GM12878 (cell line): ENCODE results near the gene CLEC2A. TPM values are rescaled to one million over a fixed set of nuclear protein-coding genes. Genes with fewer than 3 reads are reported as not detected.

Experiments used
- ATAC-seq: fragments of 200-7000 bp; cut with Tn5 transposase; 3 replicates; pipeline ENCODE4 v1.9.1; 2020; ENCODE audit warnings: mild to moderate bottlenecking, moderate library complexity
- BruUV-seq: library from RNA; stranded (reverse); fragments of 400-500 nt; replicated peaks from 2 replicates; lab custom pipeline; 2021; lab: Mats Ljungman, UMichigan
- CTCF ChIA-PET: fragments of 300-600 bp; sonication (Branson Sonifier 250); formaldehyde crosslinking; extraction: SDS; loops from one replicate; lab custom pipeline; 2021; ENCODE audit warnings: inconsistent platforms; lab: Yijun Ruan, JAX
- POLR2A ChIA-PET: fragments of 350-600 bp; formaldehyde crosslinking; extraction: SDS; loops from one replicate; lab custom pipeline; 2021; ENCODE audit warnings: inconsistent platforms; lab: Charles Lee
- RAD21 ChIA-PET: fragments of 300-600 bp; sonication (Branson Sonifier 250); formaldehyde crosslinking; loops from one replicate; lab custom pipeline; 2023; ENCODE audit warnings: antibody characterized with exemption; ENCODE audit not compliant: unreplicated experiment; lab: Charles Lee
- SMC1A ChIA-PET: fragments of 300-600 bp; sonication (Branson Sonifier 250); formaldehyde crosslinking; loops from one replicate; lab custom pipeline; 2023; ENCODE audit not compliant: unreplicated experiment, uncharacterized antibody; lab: Charles Lee
- DNase-seq: peaks from one replicate; pipeline ENCODE4 v3.0.0-alpha.2; 2011; ENCODE audit warnings: low read depth, low spot score
- FAIRE-seq: peaks from 3 replicates; lab custom pipeline; 2011; peaks lifted over from hg19 to GRCh38; lab: Jason Lieb, UNC
- H2AFZ ChIP-seq: 2 replicates; pipeline ENCODE4 v1.6.0; 2011; ENCODE audit warnings: low read depth, low read length, control low read depth; ENCODE audit not compliant: control insufficient read depth
- H3K27ac ChIP-seq: 2 replicates; pipeline ENCODE4 v1.5.1; 2011; ENCODE audit warnings: control low read depth; ENCODE audit not compliant: control insufficient read depth, insufficient read depth
- H3K27me3 ChIP-seq, 2 experiments: replicated peaks in 1 of 2; 2 replicates each; pipeline versions ENCODE4 v1.6.0 to v1.6.1; 2011; ENCODE audit warnings: low read length in 1 of 2; ENCODE audit not compliant: control insufficient read depth in 2 of 2, insufficient read depth in 2 of 2
- H3K36me3 ChIP-seq, 2 experiments: 2 replicates each; pipeline ENCODE4 v1.5.1; 2011; ENCODE audit warnings: low read length in 1 of 2; ENCODE audit not compliant: control insufficient read depth in 2 of 2, insufficient read depth in 2 of 2
- H3K4me1 ChIP-seq: 2 replicates; pipeline ENCODE4 v1.6.1; 2011; ENCODE audit warnings: mild to moderate bottlenecking, low read length, moderate library complexity, mixed read lengths; ENCODE audit not compliant: control insufficient read depth, insufficient read depth
- H3K4me2 ChIP-seq: 2 replicates; pipeline ENCODE4 v1.6.0; 2011; ENCODE audit warnings: control low read depth; ENCODE audit not compliant: control insufficient read depth, insufficient read depth
- H3K4me3 ChIP-seq: fragments of 200-600 bp; sonication (generic); 2 replicates; pipeline ENCODE4 v1.5.1; 2016
- H3K79me2 ChIP-seq: 2 replicates; pipeline ENCODE4 v1.6.0; 2011; ENCODE audit warnings: low read length; ENCODE audit not compliant: control insufficient read depth, insufficient read depth
- H3K9ac ChIP-seq: 2 replicates; pipeline ENCODE4 v1.8.0; 2011; ENCODE audit warnings: low read length, control low read depth, mixed read lengths; ENCODE audit not compliant: control insufficient read depth, insufficient read depth
- H3K9me3 ChIP-seq: replicated peaks from 3 replicates; pipeline ENCODE4 v1.5.1; 2011; ENCODE audit warnings: mild to moderate bottlenecking, low read length; ENCODE audit not compliant: control insufficient read depth, insufficient read depth
- H4K20me1 ChIP-seq: 2 replicates; pipeline ENCODE4 v1.6.0; 2011; ENCODE audit not compliant: control insufficient read depth, insufficient read depth
- ATF3 ChIP-seq: IDR thresholded peaks from 2 replicates; pipeline ENCODE4 v1.6.1; 2011; ENCODE audit warnings: low read depth, mild to moderate bottlenecking, low read length, moderate library complexity, borderline replicate concordance; ENCODE audit errors: extremely low read depth
- BCL11A ChIP-seq: IDR thresholded peaks from 2 replicates; pipeline ENCODE4 v1.6.1; 2011; ENCODE audit warnings: low read depth, low read length
- BMI1 ChIP-seq: fragments of 450-650 bp; IDR thresholded peaks from 2 replicates; pipeline ENCODE4 v1.6.1; 2016; ENCODE audit warnings: mild to moderate bottlenecking, moderate library complexity, borderline replicate concordance
- CREM ChIP-seq: IDR thresholded peaks from 2 replicates; pipeline ENCODE4 v1.6.1; 2014; ENCODE audit warnings: antibody characterized with exemption, low read depth
- MEF2B ChIP-seq: fragments of 450-650 bp; IDR thresholded peaks from 2 replicates; pipeline ENCODE4 v1.6.1; 2018; ENCODE audit warnings: mild to moderate bottlenecking, moderate library complexity; ENCODE audit not compliant: partially characterized antibody, poor library complexity, severe bottlenecking
- PAX5 ChIP-seq: IDR thresholded peaks from 2 replicates; pipeline ENCODE4 v1.6.1; 2011; ENCODE audit warnings: low read depth, low read length, borderline replicate concordance
- POU2F2 ChIP-seq: IDR thresholded peaks from 3 replicates; pipeline ENCODE4 v1.6.1; 2011; ENCODE audit warnings: low read depth, mild to moderate bottlenecking, low read length, borderline replicate concordance
- RELB ChIP-seq: fragments of 450-650 bp; IDR thresholded peaks from 2 replicates; pipeline ENCODE4 v1.6.1; 2017; ENCODE audit warnings: low read depth, mild to moderate bottlenecking, moderate library complexity
- RFX5 ChIP-seq: IDR thresholded peaks from 2 replicates; pipeline ENCODE4 v1.6.1; 2011; ENCODE audit warnings: low read depth, low read length, improper control_type of control experiment
- SMC3 ChIP-seq: IDR thresholded peaks from 2 replicates; pipeline ENCODE4 v1.6.1; 2011; ENCODE audit warnings: low read length, improper control_type of control experiment, borderline replicate concordance
- SREBF1 ChIP-seq: IDR thresholded peaks from 2 replicates; pipeline ENCODE4 v1.6.1; 2012; ENCODE audit warnings: mild to moderate bottlenecking, low read length
- STAT3 ChIP-seq: IDR thresholded peaks from 2 replicates; pipeline ENCODE4 v1.6.1; 2011; ENCODE audit warnings: low read depth, low read length, improper control_type of control experiment
- ZNF384 ChIP-seq: IDR thresholded peaks from 2 replicates; pipeline ENCODE4 v1.6.1; 2012; ENCODE audit warnings: low read depth, mild to moderate bottlenecking, low read length, improper control_type of control experiment, borderline replicate concordance
- whole genome bisulfite sequencing: methylation state at CpG from one replicate; pipeline ENCODE4 v1.1.6; 2016; ENCODE audit warnings: low lambda C conversion rate; ENCODE audit not compliant: insufficient replicate concordance, insufficient coverage; ENCODE audit errors: missing lambda C conversion rate; 5-methylcytosine and 5-hydroxymethylcytosine counted together
- in situ Hi-C: fragments of 300-500 bp; cut with MboI; formaldehyde crosslinking; loops from 9 replicates; pipeline ENCODE4 v1.14.3; 2018; ENCODE audit warnings: mixed read lengths
- intact Hi-C: fragments of 100-400 bp; cut with micrococcal nuclease; formaldehyde crosslinking; loops from one replicate; pipeline ENCODE4 v1.14.2; 2022; ENCODE audit not compliant: unreplicated experiment
- polyA plus RNA-seq, 11 experiments: library from polyadenylated mRNA; depleted of rRNA in 4 of 11; unstranded in 6 of 11; stranded (reverse) in 5 of 11; fragments of >200 nt; fragmentation: Nextera tagmentation in 4 of 11; fragmentation: Illumina TruSeq in 1 of 11; extraction: Ambion mirVana in 4 of 11; extraction: Trizol in 1 of 11; gene quantifications; 1 replicate in 1 of 11; 2 replicates in 10 of 11; pipeline versions ENCODE4 v1.2.1 to v1.2.3, GENCODE V29; 2011 to 2016; ENCODE audit warnings: inconsistent platforms in 2 of 11, missing spikeins in 2 of 11, low read depth in 1 of 11
- total RNA-seq, 4 experiments: library from RNA; depleted of rRNA in 3 of 4; stranded (reverse); fragments of >200 nt in 3 of 4; fragmentation: Illumina TruSeq in 1 of 4; extraction: Trizol in 1 of 4; gene quantifications; 2 replicates each; pipeline versions ENCODE4 v1.2.1 to v1.2.3, GENCODE V29; 2013 to 2021
- TF ChIP-seq, protein P1 (sequence below): IDR thresholded peaks from 2 replicates; pipeline ENCODE4 v1.6.1; 2012; ENCODE audit warnings: low read depth, low read length, improper control_type of control experiment

CLEC2A gene
- total and polyA plus RNA-seq, 10 of the 15 experiments (the other 5 are each of a cell fraction or from before 2014, with no cell fraction given) = not detected

DNA sequence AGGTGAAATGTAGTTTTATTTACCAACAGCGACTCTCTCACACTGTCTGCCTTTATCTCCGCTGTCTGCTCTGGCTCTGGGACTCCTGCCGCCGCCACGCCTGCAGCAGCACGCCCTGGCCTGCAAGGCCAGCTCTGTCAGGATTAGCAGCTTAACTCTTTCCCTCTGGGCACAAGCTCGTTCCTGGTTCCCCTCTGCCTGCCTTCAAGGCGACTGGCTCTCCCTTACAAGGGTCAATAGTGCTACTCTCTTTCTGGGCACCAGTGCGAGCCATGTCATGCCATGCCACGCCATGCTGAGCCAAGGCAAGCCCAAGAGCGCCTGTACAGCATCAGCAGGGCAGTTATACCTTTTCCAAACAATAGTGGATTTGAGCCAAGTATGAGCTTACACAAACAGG, 59.4 kb downstream of the CLEC2A start:
- H3K27me3 ChIP-seq = no peaks in the 10 kb centered on the region
- TF ChIP-seq SREBF1 (no peak), POU2F2 (no peak), RELB (no peak), ATF3 (no peak), PAX5 (no peak), CREM (no peak), STAT3 (no peak), RFX5 (no peak), SMC3 (no peak), ZNF384 (no peak), MEF2B (no peak), BCL11A (no peak), BMI1 (no peak)
- TF ChIP-seq, protein P1, sequence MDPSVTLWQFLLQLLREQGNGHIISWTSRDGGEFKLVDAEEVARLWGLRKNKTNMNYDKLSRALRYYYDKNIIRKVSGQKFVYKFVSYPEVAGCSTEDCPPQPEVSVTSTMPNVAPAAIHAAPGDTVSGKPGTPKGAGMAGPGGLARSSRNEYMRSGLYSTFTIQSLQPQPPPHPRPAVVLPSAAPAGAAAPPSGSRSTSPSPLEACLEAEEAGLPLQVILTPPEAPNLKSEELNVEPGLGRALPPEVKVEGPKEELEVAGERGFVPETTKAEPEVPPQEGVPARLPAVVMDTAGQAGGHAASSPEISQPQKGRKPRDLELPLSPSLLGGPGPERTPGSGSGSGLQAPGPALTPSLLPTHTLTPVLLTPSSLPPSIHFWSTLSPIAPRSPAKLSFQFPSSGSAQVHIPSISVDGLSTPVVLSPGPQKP = no peak
- TF ChIP-seq, all 136 proteins: peak for 0
- ChIA-PET SMC1A (interaction anchor here (2.1 kb wide), 1 partner anchor 13 kb away, joined by 5 read pairs; no protein-coding TSS in a partner anchor), POLR2A (no interaction called here), CTCF (interaction anchor here (0.8 kb wide), 1 partner anchor 122 kb away, joined by 3 read pairs; no protein-coding TSS in a partner anchor), RAD21 (interaction anchor here (1.8 kb wide), 1 partner anchor 123 kb away, joined by 6 read pairs; no protein-coding TSS in a partner anchor)
- Histone ChIP-seq H3K4me1 (no peaks in the 10 kb centered on the region), H3K9ac (no peak overlapping the region), H3K79me2 (peaks cover 6% of the 10 kb centered on the region), H3K27ac (no peak overlapping the region), H3K4me3 (no peak overlapping the region), H2AFZ (no peak overlapping the region), H3K9me3 (no peaks in the 10 kb centered on the region), H3K4me2 (no peak overlapping the region), H3K36me3 (no peaks in the 10 kb centered on the region), H4K20me1 (no peaks in the 10 kb centered on the region)
- intact Hi-C loops = no loop called here
- WGBS = 76% methylated on average over 11 of the region's 11 CpGs
- no peak for DNase-seq
- in situ Hi-C loops = no loop called here
- ATAC-seq = no peak
- no TSS peak for BruUV-seq
- no peak for FAIRE-seq
